Body of pancreas (tissue), 4 donors: ENCODE measurements around the gene RGS6.

Experiments used
- POLR2A ChIP-seq, 3 donors: fragments of 450-650 bp; IDR thresholded peaks; one replicate each; pipeline ENCODE4 v1.6.1; 2016; ENCODE audit warnings: antibody characterized with exemption in 3 of 3, mild to moderate bottlenecking in 2 of 3
- TF ChIP-seq, protein P1 (sequence below), 7 experiments: fragments of 450-650 bp in 4 of 7; fragments of 200-600 bp in 3 of 7; sonication (generic) in 3 of 7; IDR thresholded peaks; one replicate each; pipeline ENCODE4 v1.5.1; 2016 to 2019; ENCODE audit warnings: antibody characterized with exemption in 7 of 7

DNA sequence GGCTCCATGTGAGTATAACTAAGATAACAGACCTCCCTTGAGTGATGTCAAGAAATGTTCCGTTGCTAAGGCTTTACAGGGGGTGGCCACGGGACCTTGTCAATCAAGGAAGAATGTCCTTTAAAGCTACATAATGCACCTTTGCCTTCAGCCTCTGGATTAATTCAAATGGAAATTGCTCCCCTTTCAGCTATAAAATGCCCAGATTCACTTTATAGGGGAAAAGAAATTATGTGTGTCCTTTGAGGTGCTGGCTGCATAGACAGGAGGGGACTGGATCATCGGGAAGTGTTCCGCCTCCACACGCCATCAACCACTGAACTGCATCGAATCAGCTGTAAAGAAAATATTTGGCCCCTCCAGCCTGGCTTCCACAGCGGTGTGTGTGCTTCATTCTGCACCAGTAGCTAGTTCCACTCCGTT lies 546.3 kb downstream of the RGS6 start:
- TF ChIP-seq, protein P1, sequence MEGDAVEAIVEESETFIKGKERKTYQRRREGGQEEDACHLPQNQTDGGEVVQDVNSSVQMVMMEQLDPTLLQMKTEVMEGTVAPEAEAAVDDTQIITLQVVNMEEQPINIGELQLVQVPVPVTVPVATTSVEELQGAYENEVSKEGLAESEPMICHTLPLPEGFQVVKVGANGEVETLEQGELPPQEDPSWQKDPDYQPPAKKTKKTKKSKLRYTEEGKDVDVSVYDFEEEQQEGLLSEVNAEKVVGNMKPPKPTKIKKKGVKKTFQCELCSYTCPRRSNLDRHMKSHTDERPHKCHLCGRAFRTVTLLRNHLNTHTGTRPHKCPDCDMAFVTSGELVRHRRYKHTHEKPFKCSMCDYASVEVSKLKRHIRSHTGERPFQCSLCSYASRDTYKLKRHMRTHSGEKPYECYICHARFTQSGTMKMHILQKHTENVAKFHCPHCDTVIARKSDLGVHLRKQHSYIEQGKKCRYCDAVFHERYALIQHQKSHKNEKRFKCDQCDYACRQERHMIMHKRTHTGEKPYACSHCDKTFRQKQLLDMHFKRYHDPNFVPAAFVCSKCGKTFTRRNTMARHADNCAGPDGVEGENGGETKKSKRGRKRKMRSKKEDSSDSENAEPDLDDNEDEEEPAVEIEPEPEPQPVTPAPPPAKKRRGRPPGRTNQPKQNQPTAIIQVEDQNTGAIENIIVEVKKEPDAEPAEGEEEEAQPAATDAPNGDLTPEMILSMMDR (IDR thresholded peaks at IDR 0.05), result no peak
- no peak for TF ChIP-seq POLR2A (IDR thresholded peaks at IDR 0.05)
